GM12875 (cell line): ENCODE data around the gene PTK6.
"Not testable (repeated sequence)": the region's sequence is repeated elsewhere in the genome, so short reads cannot be mapped to it uniquely, and the experiment has no call there.

Source experiments
- H3K4me3 ChIP-seq: one replicate; pipeline ENCODE4 v1.5.1; 2011; ENCODE audit warnings: low read depth, low read length, control low read depth
- TF ChIP-seq, protein P1 (sequence below): IDR thresholded peaks from 2 replicates; pipeline ENCODE4 v1.5.1; 2011; ENCODE audit warnings: low read depth, mild to moderate bottlenecking, control low read depth, inconsistent platforms, low read length, moderate library complexity, borderline replicate concordance; ENCODE audit not compliant: insufficient read depth

PTK6 gene

GRCh38 chr20:63572788-63573646 lies 35.8 kb upstream of the PTK6 start:
- TF ChIP-seq, protein P1, sequence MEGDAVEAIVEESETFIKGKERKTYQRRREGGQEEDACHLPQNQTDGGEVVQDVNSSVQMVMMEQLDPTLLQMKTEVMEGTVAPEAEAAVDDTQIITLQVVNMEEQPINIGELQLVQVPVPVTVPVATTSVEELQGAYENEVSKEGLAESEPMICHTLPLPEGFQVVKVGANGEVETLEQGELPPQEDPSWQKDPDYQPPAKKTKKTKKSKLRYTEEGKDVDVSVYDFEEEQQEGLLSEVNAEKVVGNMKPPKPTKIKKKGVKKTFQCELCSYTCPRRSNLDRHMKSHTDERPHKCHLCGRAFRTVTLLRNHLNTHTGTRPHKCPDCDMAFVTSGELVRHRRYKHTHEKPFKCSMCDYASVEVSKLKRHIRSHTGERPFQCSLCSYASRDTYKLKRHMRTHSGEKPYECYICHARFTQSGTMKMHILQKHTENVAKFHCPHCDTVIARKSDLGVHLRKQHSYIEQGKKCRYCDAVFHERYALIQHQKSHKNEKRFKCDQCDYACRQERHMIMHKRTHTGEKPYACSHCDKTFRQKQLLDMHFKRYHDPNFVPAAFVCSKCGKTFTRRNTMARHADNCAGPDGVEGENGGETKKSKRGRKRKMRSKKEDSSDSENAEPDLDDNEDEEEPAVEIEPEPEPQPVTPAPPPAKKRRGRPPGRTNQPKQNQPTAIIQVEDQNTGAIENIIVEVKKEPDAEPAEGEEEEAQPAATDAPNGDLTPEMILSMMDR = peak; percentile 15; the same call in 1 of the 2 replicates
- H3K4me3 ChIP-seq = peak overlapping the region; percentile 66

DNA sequence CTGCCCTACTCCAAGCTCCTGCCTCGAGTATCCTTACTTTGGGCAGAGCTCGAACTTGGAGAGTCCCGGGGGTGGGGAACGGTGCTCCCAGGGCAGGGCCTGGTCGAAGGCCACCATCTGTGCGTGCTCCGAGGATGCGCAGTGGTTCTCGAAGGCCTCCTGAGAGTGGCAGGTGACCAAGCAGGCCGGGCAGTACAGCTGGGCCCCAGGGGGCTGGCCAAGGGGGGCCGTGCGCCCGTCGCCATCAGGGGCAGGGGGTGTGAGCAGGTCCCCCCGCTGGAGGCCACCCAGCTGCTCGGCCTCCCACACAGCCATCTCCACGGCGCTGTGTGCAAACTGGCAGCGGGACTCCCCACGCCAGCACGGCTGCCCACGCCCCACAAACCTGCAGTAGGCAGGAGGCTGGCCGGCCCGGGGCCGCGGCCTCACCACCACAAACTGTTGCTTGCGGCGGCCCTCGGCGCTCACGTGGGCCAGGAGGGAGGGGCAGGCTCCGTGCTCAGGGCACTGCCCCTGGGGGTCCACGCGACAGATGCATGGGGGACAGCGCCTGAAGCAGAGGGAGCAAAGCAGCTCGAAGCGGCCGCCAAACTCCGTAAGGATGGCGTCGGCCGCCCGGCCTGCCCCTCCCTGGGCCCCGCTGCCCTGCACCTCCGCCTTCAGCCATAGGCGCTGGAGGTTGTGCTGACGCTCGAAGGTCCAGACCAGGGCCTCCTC lies 35.1 kb upstream of the PTK6 start:
- TF ChIP-seq, protein P1 = no peak
- no peak overlapping the region for H3K4me3 ChIP-seq

DNA sequence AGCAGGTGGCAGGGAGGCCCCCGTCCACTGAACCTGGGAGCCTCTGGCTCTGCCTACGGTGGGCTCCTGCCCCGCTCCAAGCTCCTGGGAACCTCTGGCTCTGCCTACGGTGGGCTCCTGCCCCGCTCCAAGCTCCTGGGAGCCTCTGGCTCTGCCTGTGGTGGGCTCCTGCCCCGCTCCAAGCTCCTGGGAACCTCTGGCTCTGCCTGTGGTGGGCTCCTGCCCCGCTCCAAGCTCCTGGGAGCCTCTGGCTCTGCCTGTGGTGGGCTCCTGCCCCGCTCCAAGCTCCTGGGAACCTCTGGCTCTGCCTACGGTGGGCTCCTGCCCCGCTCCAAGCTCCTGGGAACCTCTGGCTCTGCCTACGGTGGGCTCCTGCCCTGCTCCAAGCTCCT lies 33.9 kb upstream of the PTK6 start:
- not testable (repeated sequence) for H3K4me3 ChIP-seq

DNA sequence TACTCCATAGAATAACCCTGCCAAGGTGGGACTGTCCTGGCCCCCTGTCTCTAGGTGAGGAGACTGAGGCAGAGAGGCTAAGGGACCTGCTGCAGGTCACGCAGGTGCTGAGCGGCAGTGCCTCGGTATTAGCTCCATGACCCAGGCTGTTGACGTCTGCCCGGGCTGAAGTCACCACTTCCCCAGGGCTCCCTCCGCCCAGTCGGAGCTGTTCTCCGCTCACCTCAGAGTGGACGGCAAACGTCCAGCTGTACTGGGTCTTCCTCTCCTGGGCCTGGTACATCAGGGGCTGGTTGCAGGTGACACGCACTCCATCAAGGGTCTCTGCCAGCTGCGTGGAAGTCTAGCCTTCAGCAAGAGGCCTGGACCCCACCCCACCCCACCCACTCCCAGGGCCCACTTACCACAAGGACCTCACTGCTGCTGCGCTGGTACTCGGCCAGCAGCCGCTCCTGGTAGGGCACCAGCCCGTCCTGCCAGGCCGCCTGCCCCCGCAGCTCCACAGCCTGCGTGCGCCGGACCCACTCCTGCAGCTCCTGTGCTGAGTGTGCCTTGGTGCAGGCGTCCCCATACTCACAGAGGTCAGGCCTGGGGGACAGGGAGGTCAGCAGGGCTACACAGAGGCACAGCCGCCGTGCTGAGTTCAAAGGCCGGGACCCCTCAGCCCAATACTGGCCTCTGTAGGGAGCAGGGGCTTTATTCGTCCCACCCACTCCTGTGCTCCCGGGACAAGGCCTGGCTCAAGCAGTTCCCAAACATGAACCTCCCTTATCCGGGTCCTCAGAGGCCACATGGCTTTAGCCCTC lies 33.3 kb upstream of the PTK6 start:
- no peak overlapping the region for H3K4me3 ChIP-seq
- TF ChIP-seq, protein P1 = no peak

DNA sequence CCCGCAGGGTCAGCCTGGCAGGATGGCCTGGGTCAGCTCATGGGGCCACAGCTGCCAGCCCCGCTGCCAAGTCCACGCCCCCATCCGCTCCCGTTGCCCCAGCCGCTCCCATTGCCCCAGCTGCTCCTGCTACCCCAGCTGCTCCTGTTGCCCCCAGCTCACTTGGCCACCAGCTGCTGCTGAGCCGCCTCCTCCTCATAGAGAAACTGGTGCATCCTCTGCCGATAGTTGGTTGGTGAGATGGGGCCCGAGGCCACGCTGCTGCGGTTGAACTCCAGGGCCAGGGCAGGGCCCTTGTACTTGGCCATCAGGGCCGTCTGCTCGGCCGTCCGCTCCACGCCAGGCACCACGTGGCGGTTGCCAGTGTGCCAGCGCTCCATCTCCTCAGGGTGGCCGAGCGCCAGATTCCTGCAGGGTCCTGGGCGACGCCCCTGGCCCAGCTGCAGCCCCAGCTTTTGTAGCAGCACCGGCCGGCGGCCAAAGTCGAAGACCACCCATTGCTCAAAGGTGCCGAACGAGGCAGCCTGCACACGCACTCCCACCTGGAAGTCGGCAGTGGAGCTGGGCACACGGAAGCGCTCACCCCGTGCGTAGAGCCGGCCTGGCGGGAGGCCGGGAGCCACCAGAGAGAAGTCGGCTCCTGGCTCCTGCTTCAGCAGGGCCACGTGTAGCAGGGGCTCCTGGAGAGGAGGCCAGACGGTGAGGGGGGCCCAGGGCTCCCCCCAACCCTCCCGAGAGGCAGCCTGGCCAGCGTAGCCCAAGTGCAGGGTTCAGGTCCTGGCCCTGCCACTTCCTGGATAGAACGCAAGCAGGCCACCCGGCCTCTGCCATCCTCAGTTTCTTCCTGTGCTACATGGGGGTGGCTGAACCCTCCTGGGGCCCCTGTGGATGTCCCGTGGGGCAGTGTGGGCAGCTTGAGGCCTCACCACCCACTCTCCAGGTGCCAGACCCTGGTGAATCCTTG lies 32.1 kb upstream of the PTK6 start:
- no peak overlapping the region for H3K4me3 ChIP-seq
- TF ChIP-seq, protein P1 = no peak

GRCh38 chr20:63568170-63568981 lies 31.2 kb upstream of the PTK6 start:
- peak overlapping the region; percentile 21 for H3K4me3 ChIP-seq
- TF ChIP-seq, protein P1 = no peak
